OCI-LY3 (cell line): Measurements from ENCODE around the gene TCF12.

Experiments used
- CTCF ChIP-seq: fragments of 200-600, 300-600 bp; sonication (generic); IDR thresholded peaks from 2 replicates; pipeline ENCODE4 v1.5.1; 2014; ENCODE audit warnings: antibody characterized with exemption, low read length, low read depth
- EZH2phosphoT487 ChIP-seq: fragments of 200-600 bp; shearing (Covaris generic); IDR thresholded peaks from 2 replicates; pipeline ENCODE4 v1.6.1; 2018; ENCODE audit warnings: antibody characterized with exemption, mixed run types, low read depth

DNA sequence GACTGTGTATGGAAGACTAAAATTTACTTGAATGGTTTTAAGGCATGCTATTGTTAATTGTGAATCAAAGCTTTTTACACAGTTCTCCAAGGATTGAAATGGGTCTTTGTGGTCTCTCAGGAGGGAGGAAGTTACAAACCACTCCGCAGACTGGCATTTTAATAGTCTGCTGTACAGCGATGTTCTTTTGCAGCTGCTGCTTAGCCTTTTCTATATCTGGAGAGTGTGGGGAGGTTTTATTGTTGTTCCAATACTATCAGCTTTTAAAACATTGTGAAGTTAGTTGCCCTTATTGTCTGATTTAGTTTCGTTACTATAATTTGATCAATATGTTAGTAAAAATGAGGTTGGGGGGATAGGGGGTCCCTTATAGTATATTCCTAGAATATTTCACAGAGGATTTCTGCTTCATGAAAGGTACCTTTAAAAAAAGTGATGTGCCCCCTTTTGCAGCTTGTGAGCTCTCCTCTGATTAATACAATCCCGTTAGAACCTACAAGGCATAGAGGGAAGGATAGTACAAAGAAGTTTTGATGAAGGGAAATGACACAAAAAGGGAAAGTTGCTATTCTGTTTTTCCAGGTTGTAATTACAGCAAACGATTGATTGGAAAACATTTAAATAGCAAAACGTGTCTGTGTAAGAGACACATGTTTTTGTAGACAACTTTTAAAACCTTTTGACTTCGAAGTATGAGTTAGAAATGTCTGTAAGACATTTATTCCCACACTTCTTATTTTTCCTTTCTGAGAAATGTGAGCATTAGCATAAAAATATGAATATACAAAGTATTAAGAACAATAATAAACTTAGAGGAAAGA is 299.5 kb downstream of the TCF12 start:
- TF ChIP-seq CTCF: no peak
- no peak for TF ChIP-seq EZH2phosphoT487
